ENCODE measurements around the gene ACOT12. TPM values are rescaled to one million over a fixed set of nuclear protein-coding genes. Genes with fewer than 3 reads are reported as not detected.

The ACOT12 gene
- total and polyA plus RNA-seq, 2 experiments from 2014 or later = 0.15 TPM; not detected in 1

- no peak overlapping the region for H3K4me3 Mint-ChIP-seq
- H2AFZ ChIP-seq = peak overlapping the region; percentile 9; the same call in 1 of the 2 replicates
- H3K4me1 ChIP-seq (ENCODE audit: insufficient read depth) = no peaks in the 10 kb centered on the region
- H4K20me1 ChIP-seq (replicated peaks; ENCODE audit: insufficient read depth) = no peaks in the 10 kb centered on the region
- DNase-seq (ENCODE audit: low spot score) (no peak), ATAC-seq (no peak)
- H3K4me1 Mint-ChIP-seq = no peaks in the 10 kb centered on the region; the same call in 2 of the 3 replicates
- H3K4me2 ChIP-seq = no peak overlapping the region
- H3K79me2 ChIP-seq (replicated peaks; ENCODE audit: insufficient read depth) = no peaks in the 10 kb centered on the region
- no peaks in the 10 kb centered on the region for H3K36me3 Mint-ChIP-seq (ENCODE audit: low read depth)
- no peaks in the 10 kb centered on the region for H3K27me3 ChIP-seq (ENCODE audit: insufficient read depth)
- H3K36me3 ChIP-seq (ENCODE audit: insufficient read depth) = no peaks in the 10 kb centered on the region
- no peaks in the 10 kb centered on the region for H3K9me3 Mint-ChIP-seq
- H3K27me3 Mint-ChIP-seq (ENCODE audit: insufficient read depth, low read depth, poor library complexity) = no peaks in the 10 kb centered on the region
- no peak overlapping the region for H3K27ac Mint-ChIP-seq
- no peak overlapping the region for H3K27ac ChIP-seq (ENCODE audit: low read depth)
- no peaks in the 10 kb centered on the region for H3F3A ChIP-seq (replicated peaks; ENCODE audit: low read depth)
- TF ChIP-seq EZH2phosphoT487 (IDR thresholded peaks at IDR 0.05; ENCODE audit: unreplicated experiment) (no peak), EZH2 (IDR thresholded peaks at IDR 0.05; ENCODE audit: low read depth, unreplicated experiment) (no peak), JUNB (IDR thresholded peaks at IDR 0.05; ENCODE audit: unreplicated experiment) (no peak), ETS1 (IDR thresholded peaks at IDR 0.05) (no peak), ZNF462 (CRISPR knock-in tag; IDR thresholded peaks at IDR 0.05) (no peak), NANOG (IDR thresholded peaks at IDR 0.05; ENCODE audit: borderline replicate concordance) (no peak), CREB1 (CRISPR knock-in tag; IDR thresholded peaks at IDR 0.05; ENCODE audit: low read depth) (no peak), CTCF (conservative IDR thresholded peaks at IDR 0.05; ENCODE audit: low read depth in 2 of 2) (no peak), ZNF331 (CRISPR knock-in tag; IDR thresholded peaks at IDR 0.05; ENCODE audit: low read depth) (no peak), STAT1 (IDR thresholded peaks at IDR 0.05; ENCODE audit: unreplicated experiment) (no peak), POLR2AphosphoS5 (IDR thresholded peaks at IDR 0.05; ENCODE audit: low read depth) (no peak), REST (IDR thresholded peaks at IDR 0.05; ENCODE audit: unreplicated experiment) (no peak), ZNF114 (CRISPR knock-in tag; IDR thresholded peaks at IDR 0.05) (no peak)
- H3K9me2 ChIP-seq (ENCODE audit: insufficient read depth) = peaks cover 15% of the 10 kb centered on the region; the same call in 1 of the 2 replicates
- H3K4me3 ChIP-seq = no peak overlapping the region
These were observed 56.1 kb downstream of the ACOT12 start for GRCh38 chr5:81337803-81338202.

Data from GM23338 (cell line).